HUES48 (cell line): Measurements from ENCODE around the gene AQP1.

Experiments used
- H3K27ac ChIP-seq: one replicate; pipeline ENCODE4 v1.7.0; 2013; ENCODE audit warnings: low read depth, low read length, inconsistent platforms
- H3K27me3 ChIP-seq: 2 replicates; pipeline ENCODE4 v1.6.1; 2013; ENCODE audit warnings: mild to moderate bottlenecking, low read length; ENCODE audit not compliant: control insufficient read depth, insufficient read depth
- H3K36me3 ChIP-seq: 2 replicates; pipeline ENCODE4 v1.6.1; 2013; ENCODE audit warnings: low read length; ENCODE audit not compliant: control insufficient read depth, insufficient read depth
- H3K4me1 ChIP-seq: 2 replicates; pipeline ENCODE4 v1.6.1; 2013; ENCODE audit warnings: mild to moderate bottlenecking, low read length; ENCODE audit not compliant: control insufficient read depth, insufficient read depth
- H3K4me3 ChIP-seq: 2 replicates; pipeline ENCODE4 v1.5.1; 2013; ENCODE audit warnings: mild to moderate bottlenecking, low read depth, low read length
- H3K9ac ChIP-seq: 2 replicates; pipeline ENCODE4 v1.6.1; 2013; ENCODE audit warnings: mild to moderate bottlenecking, low read depth, low read length, moderate library complexity
- H3K9me3 ChIP-seq: 2 replicates; pipeline ENCODE4 v1.6.1; 2013; ENCODE audit warnings: low read length; ENCODE audit not compliant: control insufficient read depth, insufficient read depth

AQP1 gene

DNA sequence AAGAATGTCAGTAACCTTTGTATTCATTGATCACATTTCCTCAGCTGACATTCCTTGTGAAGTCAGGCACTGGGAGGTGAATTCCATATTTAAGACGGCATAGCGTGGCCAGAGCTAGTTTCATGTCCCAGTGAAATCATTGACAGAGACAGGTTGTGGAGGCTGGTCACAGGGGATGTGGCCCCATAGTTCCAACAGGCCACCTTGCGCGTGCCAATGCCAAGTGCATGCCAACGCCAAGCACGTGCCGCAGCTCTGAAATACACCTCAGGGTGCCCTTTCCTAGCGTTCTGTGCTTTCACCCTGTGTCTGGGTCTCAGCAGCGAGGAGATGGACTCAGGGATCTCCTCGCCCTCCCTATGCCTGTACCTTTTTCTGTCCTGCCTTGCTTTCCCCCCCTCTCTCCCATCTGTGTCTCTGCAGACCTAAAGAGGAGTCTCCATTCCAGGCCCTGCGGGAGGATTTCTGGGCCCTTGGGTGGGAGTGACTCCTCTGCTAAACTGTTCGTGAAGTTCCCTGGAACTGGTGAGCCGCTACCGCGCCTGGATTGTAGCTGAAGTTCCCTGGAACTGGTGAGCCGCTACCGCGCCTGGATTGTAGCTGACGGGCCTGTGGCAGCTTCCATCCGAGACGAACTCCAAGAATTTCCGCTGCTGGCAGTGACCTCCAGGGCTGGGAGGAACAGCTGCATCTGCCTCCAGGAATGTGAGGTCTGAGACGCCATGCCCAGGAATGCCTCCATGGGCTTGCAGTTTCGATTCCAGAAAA is 19.7 kb downstream of the AQP1 start:
- Histone ChIP-seq H3K27ac (no peak overlapping the region), H3K4me1 (peaks cover 9% of the 10 kb centered on the region; the same call in 1 of the 2 replicates), H3K36me3 (no peaks in the 10 kb centered on the region), H3K27me3 (0 out of 2 replicates have a peak, but pooled peaks cover 4% of the 10 kb centered on the region), H3K9ac (no peak overlapping the region), H3K4me3 (no peak overlapping the region), H3K9me3 (no peaks in the 10 kb centered on the region)

DNA sequence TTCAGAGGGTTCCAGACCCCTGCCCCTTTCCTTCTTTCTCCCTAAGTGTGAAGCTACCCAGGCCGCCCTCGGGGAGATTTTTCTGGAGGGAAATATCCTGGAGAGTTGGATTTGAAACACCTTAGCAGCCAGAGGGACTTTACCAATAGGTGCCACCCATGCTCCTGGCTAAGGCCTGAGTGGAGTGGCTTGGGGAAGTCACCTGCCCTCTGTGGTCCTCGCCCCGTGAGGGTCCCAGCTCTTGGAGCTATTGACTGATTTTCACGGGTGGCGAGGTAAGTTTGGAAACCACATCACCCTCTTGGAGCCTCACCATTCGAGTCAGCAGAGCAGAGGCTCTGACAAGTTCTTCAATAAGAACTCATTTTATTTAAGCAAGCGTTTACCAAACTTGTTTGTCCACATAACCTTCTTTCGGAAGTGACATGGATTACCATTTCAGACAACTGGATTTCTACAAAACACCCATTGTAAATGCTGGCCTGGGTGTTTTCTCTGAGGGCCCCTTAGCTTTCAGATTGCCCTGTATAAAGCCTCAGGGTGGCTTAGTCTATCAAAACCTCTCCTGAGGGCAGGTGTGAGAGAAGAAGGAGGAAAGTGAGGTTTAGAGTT is 20.4 kb downstream of the AQP1 start:
- Histone ChIP-seq H3K9ac (no peak overlapping the region), H3K4me3 (no peak overlapping the region), H3K4me1 (peaks cover 9% of the 10 kb centered on the region; the same call in 1 of the 2 replicates), H3K36me3 (no peaks in the 10 kb centered on the region), H3K27me3 (0 out of 2 replicates have a peak, but pooled peaks cover 4% of the 10 kb centered on the region), H3K27ac (no peak overlapping the region), H3K9me3 (no peaks in the 10 kb centered on the region)

GRCh38 chr7:30932562-30932961 is 20.9 kb downstream of the AQP1 start:
- 0 out of 2 replicates have a peak, but pooled peaks cover 4% of the 10 kb centered on the region for H3K27me3 ChIP-seq

GRCh38 chr7:30933124-30933974 is 21.7 kb downstream of the AQP1 start:
- H3K9ac ChIP-seq = no peak overlapping the region

More at GRCh38 chr7:30932562-30932961, 20.9 kb downstream of the AQP1 start:
- H3K36me3 ChIP-seq = no peaks in the 10 kb centered on the region
- H3K27ac ChIP-seq = no peak overlapping the region
- H3K9ac ChIP-seq = no peak overlapping the region
- H3K9me3 ChIP-seq = no peaks in the 10 kb centered on the region
- peaks cover 9% of the 10 kb centered on the region; the same call in 1 of the 2 replicates for H3K4me1 ChIP-seq
- no peak overlapping the region for H3K4me3 ChIP-seq

GRCh38 chr7:30934225-30934624 is 22.6 kb downstream of the AQP1 start:
- H3K4me3 ChIP-seq = no peak overlapping the region
- H3K9me3 ChIP-seq = no peaks in the 10 kb centered on the region
- H3K4me1 ChIP-seq = peaks cover 9% of the 10 kb centered on the region; the same call in 1 of the 2 replicates
- no peak overlapping the region for H3K9ac ChIP-seq
- no peak overlapping the region for H3K27ac ChIP-seq
- 0 out of 2 replicates have a peak, but pooled peaks cover 4% of the 10 kb centered on the region for H3K27me3 ChIP-seq
- no peaks in the 10 kb centered on the region for H3K36me3 ChIP-seq

More at GRCh38 chr7:30933124-30933974, 21.7 kb downstream of the AQP1 start:
- Histone ChIP-seq H3K9me3 (no peaks in the 10 kb centered on the region), H3K27me3 (0 out of 2 replicates have a peak, but pooled peaks cover 4% of the 10 kb centered on the region), H3K36me3 (no peaks in the 10 kb centered on the region), H3K27ac (no peak overlapping the region), H3K4me3 (no peak overlapping the region), H3K4me1 (peaks cover 9% of the 10 kb centered on the region; the same call in 1 of the 2 replicates)

DNA sequence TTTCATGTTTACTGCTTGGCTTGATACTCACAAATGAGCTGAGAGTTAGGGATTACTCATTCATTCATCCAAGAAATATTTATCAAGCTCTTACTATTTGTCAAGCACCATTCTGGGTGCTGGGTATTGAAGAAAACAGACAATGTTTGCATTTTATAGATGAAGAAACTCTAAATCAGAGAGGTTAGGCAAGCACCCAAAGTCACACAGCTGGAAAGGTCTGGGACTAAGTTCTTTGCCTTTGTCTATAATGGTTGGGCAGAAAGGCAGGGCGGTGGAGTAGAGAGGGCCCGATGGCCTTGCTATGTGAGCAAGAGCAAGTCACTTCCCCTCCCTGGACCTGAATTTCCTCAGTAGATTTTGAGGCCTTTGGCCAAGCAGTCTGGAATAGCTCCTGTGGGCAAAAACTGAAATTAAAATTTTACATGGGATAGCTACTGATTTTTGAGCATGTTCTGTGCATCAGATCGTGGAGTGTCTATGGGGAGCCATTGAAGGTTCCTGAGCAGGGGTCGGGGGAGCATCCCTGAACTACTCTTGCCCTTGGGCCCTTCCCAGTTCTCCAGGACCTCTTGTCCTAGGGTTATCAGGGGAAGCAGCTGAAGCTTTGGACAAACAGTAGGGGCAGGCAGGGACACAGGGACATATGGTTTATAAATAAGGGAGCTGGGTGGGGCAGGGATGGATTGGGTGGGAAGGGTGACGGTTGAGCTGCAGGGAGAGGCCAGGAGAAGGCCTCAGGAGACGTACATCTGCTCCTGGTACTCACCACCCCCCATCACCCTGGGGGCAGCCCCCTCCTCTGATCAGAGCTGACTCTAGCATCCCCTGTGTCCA is 23.3 kb downstream of the AQP1 start:
- Histone ChIP-seq H3K4me3 (no peak overlapping the region), H3K36me3 (no peaks in the 10 kb centered on the region), H3K27me3 (0 out of 2 replicates have a peak, but pooled peaks cover 4% of the 10 kb centered on the region), H3K9me3 (no peaks in the 10 kb centered on the region), H3K9ac (no peak overlapping the region), H3K27ac (no peak overlapping the region), H3K4me1 (peaks cover 9% of the 10 kb centered on the region; the same call in 1 of the 2 replicates)

- H3K4me1 ChIP-seq = peaks cover 9% of the 10 kb centered on the region; the same call in 1 of the 2 replicates
- H3K27ac ChIP-seq = no peak overlapping the region
- H3K9ac ChIP-seq = no peak overlapping the region
- H3K27me3 ChIP-seq = peaks cover 4% of the 10 kb centered on the region; the same call in 1 of the 2 replicates
- H3K9me3 ChIP-seq = no peaks in the 10 kb centered on the region
- no peaks in the 10 kb centered on the region for H3K36me3 ChIP-seq
- no peak overlapping the region for H3K4me3 ChIP-seq
Measured at GRCh38 chr7:30935569-30935877, 23.9 kb downstream of the AQP1 start.

DNA sequence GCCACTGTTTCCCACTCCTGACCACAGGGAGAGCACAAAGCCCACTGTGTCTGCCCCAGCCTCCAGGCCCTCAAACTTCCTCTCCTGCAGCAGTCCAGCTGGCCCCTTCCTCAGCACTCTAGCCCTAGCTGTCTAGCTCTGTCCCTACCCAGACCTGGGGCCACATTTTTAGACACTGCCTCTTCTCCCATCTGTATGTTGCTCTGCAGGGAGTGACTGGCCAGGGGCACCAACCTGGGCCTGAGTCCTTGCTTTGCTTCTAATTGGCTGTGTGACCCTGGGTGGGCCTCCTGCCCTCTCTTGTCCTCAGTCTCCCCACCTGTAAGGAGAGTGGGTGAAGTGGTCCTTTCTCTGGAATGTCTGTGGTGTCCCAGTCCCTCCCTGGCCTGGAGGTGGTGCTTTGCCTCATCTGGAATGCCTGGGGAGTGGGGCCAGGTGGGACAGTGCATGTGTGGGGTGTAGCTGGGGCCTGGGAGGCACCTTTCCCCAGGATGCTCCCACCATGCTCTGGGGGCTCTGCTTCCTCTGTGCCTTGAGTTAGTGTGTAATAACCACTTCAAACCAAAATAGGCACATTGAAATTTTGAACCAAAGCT is 25.1 kb downstream of the AQP1 start:
- H3K9me3 ChIP-seq = no peaks in the 10 kb centered on the region
- H3K36me3 ChIP-seq = no peaks in the 10 kb centered on the region
- no peak overlapping the region for H3K27ac ChIP-seq
- H3K4me3 ChIP-seq = no peak overlapping the region
- H3K9ac ChIP-seq = no peak overlapping the region
- peaks cover 9% of the 10 kb centered on the region; the same call in 1 of the 2 replicates for H3K4me1 ChIP-seq
- H3K27me3 ChIP-seq = peaks cover 4% of the 10 kb centered on the region; the same call in 1 of the 2 replicates

GRCh38 chr7:30937416-30937815 is 25.8 kb downstream of the AQP1 start:
- H3K4me1 ChIP-seq = peaks cover 9% of the 10 kb centered on the region; the same call in 1 of the 2 replicates
- no peak overlapping the region for H3K27ac ChIP-seq
- no peak overlapping the region for H3K9ac ChIP-seq
- H3K9me3 ChIP-seq = no peaks in the 10 kb centered on the region
- H3K36me3 ChIP-seq = no peaks in the 10 kb centered on the region
- peaks cover 4% of the 10 kb centered on the region; the same call in 1 of the 2 replicates for H3K27me3 ChIP-seq
- H3K4me3 ChIP-seq = no peak overlapping the region
